GM23338 (cell line): ENCODE data around the gene RHO. TPM values are rescaled to one million over a fixed set of nuclear protein-coding genes. Genes with fewer than 3 reads are reported as not detected.
"Not testable (repeated sequence)": the region's sequence is repeated elsewhere in the genome, so short reads cannot be mapped to it uniquely, and the experiment has no call there.

ENCODE experiments used
- ATAC-seq: fragments of 200-7000 bp; cut with Tn5 transposase; 3 replicates; pipeline ENCODE4 v1.9.1; 2020
- DNase-seq: peaks from one replicate; pipeline ENCODE4 v3.0.0-alpha.2; 2015; ENCODE audit warnings: low spot score
- H2AFZ ChIP-seq: fragments of 200-600 bp; sonication (generic); 2 replicates; pipeline ENCODE4 v1.8.0; 2016; ENCODE audit warnings: antibody characterized with exemption, mild to moderate bottlenecking, moderate library complexity
- H3F3A ChIP-seq: fragments of 200-600 bp; sonication (generic); replicated peaks from 2 replicates; pipeline ENCODE4 v1.8.0; 2017; ENCODE audit warnings: antibody characterized with exemption, mixed run types, low read depth
- H3K27ac ChIP-seq: fragments of 200-600 bp; sonication (generic); 2 replicates; pipeline ENCODE4 v1.6.1; 2016; ENCODE audit warnings: low read depth
- H3K27me3 ChIP-seq: fragments of 200-600 bp; sonication (generic); 2 replicates; pipeline ENCODE4 v1.8.0; 2016; ENCODE audit warnings: mild to moderate bottlenecking, mixed run types, moderate library complexity; ENCODE audit not compliant: insufficient read depth
- H3K36me3 ChIP-seq: fragments of 200-600 bp; sonication (generic); 2 replicates; pipeline ENCODE4 v1.8.0; 2016; ENCODE audit warnings: mild to moderate bottlenecking; ENCODE audit not compliant: insufficient read depth
- H3K4me1 ChIP-seq: fragments of 200-600 bp; sonication (generic); 2 replicates; pipeline ENCODE4 v1.8.0; 2016; ENCODE audit warnings: mild to moderate bottlenecking, moderate library complexity; ENCODE audit not compliant: insufficient read depth
- H3K4me2 ChIP-seq: fragments of 200-600 bp; sonication (generic); 2 replicates; pipeline ENCODE4 v1.7.1; 2017; ENCODE audit warnings: mixed run types
- H3K4me3 ChIP-seq: fragments of 200-600 bp; sonication (generic); 2 replicates; pipeline ENCODE4 v1.6.1; 2016; ENCODE audit warnings: mixed run types
- H3K79me2 ChIP-seq: fragments of 200-600 bp; sonication (generic); replicated peaks from 2 replicates; pipeline ENCODE4 v1.8.0; 2017; ENCODE audit warnings: mild to moderate bottlenecking; ENCODE audit not compliant: insufficient read depth
- H3K9me2 ChIP-seq: fragments of 200-600 bp; sonication (generic); 2 replicates; pipeline ENCODE4 v1.8.0; 2017; ENCODE audit not compliant: insufficient read depth
- H4K20me1 ChIP-seq: fragments of 200-600 bp; sonication (generic); replicated peaks from 2 replicates; pipeline ENCODE4 v1.8.0; 2017; ENCODE audit warnings: mild to moderate bottlenecking; ENCODE audit not compliant: insufficient read depth
- H3K27ac Mint-ChIP-seq: 2 replicates; pipeline ENCODE4 v1.8.0; 2020; ENCODE audit warnings: inconsistent platforms, mild to moderate bottlenecking, moderate library complexity, mixed read lengths
- H3K27me3 Mint-ChIP-seq: 3 replicates; pipeline ENCODE4 v1.8.0; 2022; ENCODE audit warnings: low read depth, mild to moderate bottlenecking, moderate library complexity, mixed read lengths, inconsistent platforms; ENCODE audit not compliant: insufficient read depth, poor library complexity
- H3K36me3 Mint-ChIP-seq: 3 replicates; pipeline ENCODE4 v1.8.0; 2021; ENCODE audit warnings: low read depth, mild to moderate bottlenecking, inconsistent platforms, moderate library complexity, mixed read lengths
- H3K4me1 Mint-ChIP-seq: 3 replicates; pipeline ENCODE4 v1.8.0; 2020; ENCODE audit warnings: mild to moderate bottlenecking, inconsistent platforms, mixed read lengths
- H3K4me3 Mint-ChIP-seq: 3 replicates; pipeline ENCODE4 v1.8.0; 2021; ENCODE audit warnings: moderate library complexity, mild to moderate bottlenecking, inconsistent platforms, mixed read lengths
- H3K9me3 Mint-ChIP-seq: 3 replicates; pipeline ENCODE4 v1.8.0; 2020; ENCODE audit warnings: moderate library complexity, mild to moderate bottlenecking, inconsistent platforms, mixed read lengths
- CTCF ChIP-seq, 2 experiments: fragments of 200-600 bp in 1 of 2; sonication (generic) in 1 of 2; conservative IDR thresholded peaks; 2 replicates each; pipeline versions ENCODE4 v1.5.1 to v1.6.1; 2016 to 2017; ENCODE audit warnings: antibody characterized with exemption in 2 of 2, low read depth in 2 of 2, mild to moderate bottlenecking in 2 of 2, moderate library complexity in 1 of 2
- EZH2 ChIP-seq: fragments of 200-600 bp; sonication (generic); IDR thresholded peaks from one replicate; pipeline ENCODE4 v1.8.0; 2017; ENCODE audit warnings: antibody characterized with exemption, mild to moderate bottlenecking, low read depth; ENCODE audit not compliant: unreplicated experiment
- JUNB ChIP-seq: IDR thresholded peaks from one replicate; pipeline ENCODE4 v1.6.1; 2016; ENCODE audit warnings: antibody characterized with exemption; ENCODE audit not compliant: unreplicated experiment
- POLR2AphosphoS5 ChIP-seq: IDR thresholded peaks from 2 replicates; pipeline ENCODE4 v1.6.1; 2016; ENCODE audit warnings: antibody characterized with exemption, low read depth
- ZNF462 ChIP-seq: fragments of 250-450 bp; sonication (Bioruptor Pico); IDR thresholded peaks from 2 replicates; pipeline ENCODE4 v1.5.0; 2020; ENCODE audit warnings: mild to moderate bottlenecking, moderate library complexity
- polyA plus RNA-seq: library from polyadenylated mRNA; unstranded; fragments of >200 nt; fragmentation: Nextera tagmentation; extraction: Ambion mirVana; gene quantifications from 2 replicates; pipeline ENCODE4 v1.2.1, GENCODE V29; 2016
- total RNA-seq: library from RNA; depleted of rRNA; stranded (reverse); fragments of >200 nt; shearing (Covaris generic); gene quantifications from 2 replicates; pipeline ENCODE4 v1.2.3, GENCODE V29; 2014
- TF ChIP-seq, protein P1 (sequence below): IDR thresholded peaks from one replicate; pipeline ENCODE4 v1.6.1; 2018; ENCODE audit warnings: antibody characterized with exemption; ENCODE audit not compliant: unreplicated experiment
- TF ChIP-seq, protein P2 (sequence below): IDR thresholded peaks from 2 replicates; pipeline ENCODE4 v1.6.1; 2016; ENCODE audit warnings: antibody characterized with exemption

RHO gene
- total and polyA plus RNA-seq, 2 experiments from 2014 or later = not detected

- not testable (repeated sequence) for H3K4me3 ChIP-seq, H3K36me3 ChIP-seq, H2AFZ ChIP-seq, H3K4me3 Mint-ChIP-seq, H3K27ac Mint-ChIP-seq, ATAC-seq, H3K4me2 ChIP-seq, H3K79me2 ChIP-seq, H3K27me3 Mint-ChIP-seq, H4K20me1 ChIP-seq, H3K27me3 ChIP-seq, H3K9me3 Mint-ChIP-seq, H3K9me2 ChIP-seq, DNase-seq, H3K36me3 Mint-ChIP-seq, H3F3A ChIP-seq, H3K27ac ChIP-seq
- peaks cover 14% of the 10 kb centered on the region for H3K4me1 ChIP-seq
- peaks cover 58% of the 10 kb centered on the region for H3K4me1 Mint-ChIP-seq
These were observed 43.3 kb upstream of the RHO start for GRCh38 chr3:129485146-129485545.

DNA sequence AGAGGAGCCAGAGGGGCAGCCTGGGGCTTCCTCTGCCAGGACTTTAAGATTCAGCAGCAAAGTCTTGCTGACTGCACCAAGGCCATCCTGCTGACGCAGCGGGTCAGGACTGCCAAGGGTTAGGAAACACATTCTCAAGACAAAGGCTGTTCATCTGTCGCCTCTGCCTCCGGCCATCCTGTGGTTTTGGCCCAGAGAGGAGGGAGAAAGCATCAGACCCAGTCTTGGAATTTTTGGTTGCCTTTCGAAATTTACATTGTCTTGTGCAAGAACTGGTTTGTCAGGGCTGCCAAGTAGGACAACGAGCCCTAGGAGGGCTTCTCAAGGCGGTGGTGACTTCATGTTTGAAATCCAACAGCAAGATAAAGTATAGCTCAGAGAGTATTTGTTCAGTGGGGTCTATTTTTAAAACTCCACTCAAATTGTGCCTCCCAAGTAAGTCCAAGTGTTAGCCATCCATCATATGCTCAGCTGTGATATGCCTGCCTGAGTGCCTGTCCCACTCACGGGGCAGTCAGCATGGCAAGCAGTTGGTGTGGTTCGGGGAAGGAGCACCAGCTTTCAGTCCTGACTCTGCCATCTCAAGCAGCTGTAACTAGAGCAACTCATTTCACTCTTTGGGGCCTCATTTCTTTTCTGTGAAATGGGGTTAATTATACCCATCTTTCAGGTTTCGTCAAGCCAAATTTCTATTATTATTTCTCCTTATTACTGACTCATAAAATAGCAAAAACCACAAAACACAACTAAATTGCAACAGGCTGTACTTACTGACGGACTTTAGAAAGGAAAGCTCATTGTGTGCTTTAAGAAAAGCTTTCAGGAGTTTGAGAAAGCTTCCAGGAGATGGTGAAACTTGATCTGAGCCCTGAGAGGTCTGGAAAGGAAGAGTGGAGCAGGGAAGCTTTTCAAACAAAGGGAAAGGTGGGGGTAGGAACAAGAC lies 42.4 kb upstream of the RHO start:
- H3K27ac ChIP-seq = peak overlapping the region; percentile 7; the same call in 1 of the 2 replicates
- H2AFZ ChIP-seq = no peak overlapping the region
- no peaks in the 10 kb centered on the region for H3F3A ChIP-seq
- peaks cover 64% of the 10 kb centered on the region for H3K4me1 Mint-ChIP-seq
- peak overlapping the region; percentile 11; the same call in 2 of the 3 replicates for H3K4me3 Mint-ChIP-seq
- DNase-seq (peak; percentile 56), ATAC-seq (peak; percentile 48)
- no peaks in the 10 kb centered on the region; the same call in 1 of the 3 replicates for H3K36me3 Mint-ChIP-seq
- H3K9me3 Mint-ChIP-seq = no peaks in the 10 kb centered on the region
- no peak overlapping the region for H3K4me3 ChIP-seq
- H3K79me2 ChIP-seq = no peaks in the 10 kb centered on the region
- H3K27ac Mint-ChIP-seq = peak overlapping the region; percentile 73
- no peaks in the 10 kb centered on the region for H3K27me3 ChIP-seq
- H3K36me3 ChIP-seq = no peaks in the 10 kb centered on the region
- no peaks in the 10 kb centered on the region for H3K9me2 ChIP-seq
- no peaks in the 10 kb centered on the region for H4K20me1 ChIP-seq
- peak overlapping the region; percentile 23; the same call in 1 of the 2 replicates for H3K4me2 ChIP-seq
- H3K27me3 Mint-ChIP-seq = peaks cover 13% of the 10 kb centered on the region
- H3K4me1 ChIP-seq = peaks cover 14% of the 10 kb centered on the region
- TF ChIP-seq EZH2 (no peak), CTCF (conservative IDR thresholded peaks at IDR 0.05; ENCODE audit: low read depth in 2 of 2) (no peak), POLR2AphosphoS5 (no peak), JUNB (no peak), ZNF462 (CRISPR knock-in tag) (no peak)
- TF ChIP-seq, protein P1, sequence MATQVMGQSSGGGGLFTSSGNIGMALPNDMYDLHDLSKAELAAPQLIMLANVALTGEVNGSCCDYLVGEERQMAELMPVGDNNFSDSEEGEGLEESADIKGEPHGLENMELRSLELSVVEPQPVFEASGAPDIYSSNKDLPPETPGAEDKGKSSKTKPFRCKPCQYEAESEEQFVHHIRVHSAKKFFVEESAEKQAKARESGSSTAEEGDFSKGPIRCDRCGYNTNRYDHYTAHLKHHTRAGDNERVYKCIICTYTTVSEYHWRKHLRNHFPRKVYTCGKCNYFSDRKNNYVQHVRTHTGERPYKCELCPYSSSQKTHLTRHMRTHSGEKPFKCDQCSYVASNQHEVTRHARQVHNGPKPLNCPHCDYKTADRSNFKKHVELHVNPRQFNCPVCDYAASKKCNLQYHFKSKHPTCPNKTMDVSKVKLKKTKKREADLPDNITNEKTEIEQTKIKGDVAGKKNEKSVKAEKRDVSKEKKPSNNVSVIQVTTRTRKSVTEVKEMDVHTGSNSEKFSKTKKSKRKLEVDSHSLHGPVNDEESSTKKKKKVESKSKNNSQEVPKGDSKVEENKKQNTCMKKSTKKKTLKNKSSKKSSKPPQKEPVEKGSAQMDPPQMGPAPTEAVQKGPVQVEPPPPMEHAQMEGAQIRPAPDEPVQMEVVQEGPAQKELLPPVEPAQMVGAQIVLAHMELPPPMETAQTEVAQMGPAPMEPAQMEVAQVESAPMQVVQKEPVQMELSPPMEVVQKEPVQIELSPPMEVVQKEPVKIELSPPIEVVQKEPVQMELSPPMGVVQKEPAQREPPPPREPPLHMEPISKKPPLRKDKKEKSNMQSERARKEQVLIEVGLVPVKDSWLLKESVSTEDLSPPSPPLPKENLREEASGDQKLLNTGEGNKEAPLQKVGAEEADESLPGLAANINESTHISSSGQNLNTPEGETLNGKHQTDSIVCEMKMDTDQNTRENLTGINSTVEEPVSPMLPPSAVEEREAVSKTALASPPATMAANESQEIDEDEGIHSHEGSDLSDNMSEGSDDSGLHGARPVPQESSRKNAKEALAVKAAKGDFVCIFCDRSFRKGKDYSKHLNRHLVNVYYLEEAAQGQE = no peak
- TF ChIP-seq, protein P2, sequence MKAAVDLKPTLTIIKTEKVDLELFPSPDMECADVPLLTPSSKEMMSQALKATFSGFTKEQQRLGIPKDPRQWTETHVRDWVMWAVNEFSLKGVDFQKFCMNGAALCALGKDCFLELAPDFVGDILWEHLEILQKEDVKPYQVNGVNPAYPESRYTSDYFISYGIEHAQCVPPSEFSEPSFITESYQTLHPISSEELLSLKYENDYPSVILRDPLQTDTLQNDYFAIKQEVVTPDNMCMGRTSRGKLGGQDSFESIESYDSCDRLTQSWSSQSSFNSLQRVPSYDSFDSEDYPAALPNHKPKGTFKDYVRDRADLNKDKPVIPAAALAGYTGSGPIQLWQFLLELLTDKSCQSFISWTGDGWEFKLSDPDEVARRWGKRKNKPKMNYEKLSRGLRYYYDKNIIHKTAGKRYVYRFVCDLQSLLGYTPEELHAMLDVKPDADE = no peak
